Activated CD8-positive, alpha-beta memory T cell treated with anti-CD3 and anti-CD28 coated beads for 36 hours (primary cell): ENCODE results near the gene NCAPD2. TPM values are rescaled to one million over a fixed set of nuclear protein-coding genes. Genes with fewer than 3 reads are reported as not detected.

Source experiments
- CTCF ChIA-PET: fragments of 350-600 bp; sonication (Branson Sonifier 250); formaldehyde crosslinking; loops from one replicate; lab custom pipeline; 2021; ENCODE audit warnings: antibody characterized with exemption; lab: Charles Lee
- POLR2A ChIA-PET: fragments of 350-600 bp; sonication (Branson Sonifier 250); formaldehyde crosslinking; loops from one replicate; lab custom pipeline; 2021; ENCODE audit warnings: antibody characterized with exemption; lab: Charles Lee
- total RNA-seq, 2 experiments: library from RNA; stranded (reverse); gene quantifications; one replicate each; pipeline ENCODE4 v1.2.3, GENCODE V29; 2021

Gene NCAPD2
- total RNA-seq, 2 experiments from 2014 or later: 120 to 121 TPM

GRCh38 chr12:6535960-6536847 lies 42.3 kb downstream of the NCAPD2 start:
- POLR2A ChIA-PET: interaction anchor here (0.5 to 2.6 kb wide), 21 partner anchors 10 to 337 kb away, joined by 3 to 25 read pairs (median 5); partner anchors contain the start of genes CD27, MRPL51, NOP2 and SPSB2
- CTCF ChIA-PET: interaction anchor here (1.0 to 2.3 kb wide), 5 partner anchors 15 to 113 kb away, joined by 3 to 11 read pairs (median 7); no protein-coding TSS in a partner anchor

GRCh38 chr12:6536894-6537579 lies 43.1 kb downstream of the NCAPD2 start:
- ChIA-PET CTCF (interaction anchor here (0.7 to 4.5 kb wide), 14 partner anchors 17 to 173 kb away, joined by 3 to 23 read pairs (median 4); no protein-coding TSS in a partner anchor), POLR2A (interaction anchor here (0.8 to 2.0 kb wide), 10 partner anchors 14 to 336 kb away, joined by 3 to 7 read pairs (median 4); partner anchors contain the start of genes MRPL51, SPSB2, USP5 and VAMP1)

- ChIA-PET POLR2A (interaction anchor here (0.9 to 1.7 kb wide), 8 partner anchors 13 to 115 kb away, joined by 3 to 5 read pairs (median 4); partner anchors contain the start of genes MRPL51 and TAPBPL), CTCF (interaction anchor here (0.7 to 4.5 kb wide), 18 partner anchors 16 to 174 kb away, joined by 3 to 23 read pairs (median 4); no protein-coding TSS in a partner anchor)
Observed at GRCh38 chr12:6537580-6538419, 43.9 kb downstream of the NCAPD2 start.

DNA sequence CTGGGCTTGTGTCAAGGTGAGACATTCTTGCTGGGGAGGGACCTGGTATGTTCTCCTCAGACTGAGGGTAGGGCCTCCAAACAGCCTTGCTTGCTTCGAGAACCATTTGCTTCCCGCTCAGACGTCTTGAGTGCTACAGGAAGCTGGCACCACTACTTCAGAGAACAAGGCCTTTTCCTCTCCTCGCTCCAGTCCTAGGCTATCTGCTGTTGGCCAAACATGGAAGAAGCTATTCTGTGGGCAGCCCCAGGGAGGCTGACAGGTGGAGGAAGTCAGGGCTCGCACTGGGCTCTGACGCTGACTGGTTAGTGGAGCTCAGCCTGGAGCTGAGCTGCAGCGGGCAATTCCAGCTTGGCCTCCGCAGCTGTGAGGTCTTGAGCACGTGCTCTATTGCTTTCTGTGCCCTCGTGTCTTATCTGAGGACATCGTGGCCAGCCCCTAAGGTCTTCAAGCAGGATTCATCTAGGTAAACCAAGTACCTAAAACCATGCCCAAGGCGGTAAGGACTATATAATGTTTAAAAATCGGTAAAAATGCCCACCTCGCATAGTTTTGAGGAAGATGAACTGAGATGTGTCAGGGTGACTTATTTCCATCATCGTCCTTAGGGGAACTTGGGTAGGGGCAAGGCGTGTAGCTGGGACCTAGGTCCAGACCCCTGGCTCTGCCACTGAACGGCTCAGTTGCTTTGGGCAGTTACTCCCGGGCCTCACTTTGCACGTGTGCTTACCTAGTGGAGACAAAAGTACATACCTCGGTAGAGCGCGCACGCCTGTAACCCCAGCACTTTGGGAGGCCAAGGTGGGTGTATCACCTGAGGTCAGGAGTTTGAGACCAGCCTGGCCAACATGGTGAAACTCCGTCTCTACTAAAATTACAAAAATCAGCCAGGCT lies 44.8 kb downstream of the NCAPD2 start:
- POLR2A ChIA-PET: interaction anchor here (0.9 to 1.7 kb wide), 9 partner anchors 11 to 186 kb away, joined by 3 to 5 read pairs (median 3); partner anchors contain the start of genes MRPL51 and TAPBPL
- CTCF ChIA-PET: interaction anchor here (0.7 to 4.5 kb wide), 17 partner anchors 13 to 115 kb away, joined by 3 to 23 read pairs (median 4); no protein-coding TSS in a partner anchor

- POLR2A ChIA-PET: interaction anchor here (0.9 to 1.2 kb wide), 5 partner anchors 11 to 185 kb away, joined by 3 to 4 read pairs (median 3); partner anchors contain the start of gene TAPBPL
- CTCF ChIA-PET: interaction anchor here (1.2 to 4.5 kb wide), 7 partner anchors 11 to 115 kb away, joined by 3 to 23 read pairs (median 5); no protein-coding TSS in a partner anchor
Observed at GRCh38 chr12:6539314-6539682, 45.4 kb downstream of the NCAPD2 start.

DNA sequence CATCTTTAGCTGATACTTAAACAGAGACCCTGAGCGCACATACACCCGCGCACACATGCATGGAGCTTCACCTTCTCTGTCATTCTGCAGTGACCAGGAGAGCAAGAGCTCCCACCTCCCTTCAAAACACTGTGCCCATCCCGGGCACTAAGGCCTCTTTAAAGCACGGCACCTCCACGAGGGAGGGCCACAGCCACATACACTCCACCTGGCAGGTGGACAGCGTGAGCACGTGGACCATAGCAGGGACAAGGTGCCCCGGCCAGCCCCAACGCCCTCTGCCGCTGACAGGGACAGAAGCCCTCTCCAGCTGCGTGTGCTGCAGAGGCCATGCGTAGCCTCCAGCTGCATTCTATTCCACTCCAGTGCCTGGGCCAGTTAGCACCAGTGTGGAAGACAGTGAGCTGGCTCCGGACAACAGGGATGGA lies 45.8 kb downstream of the NCAPD2 start:
- ChIA-PET POLR2A (interaction anchor here (0.9 to 1.3 kb wide), 5 partner anchors 10 to 77 kb away, joined by 3 to 13 read pairs (median 3); no protein-coding TSS in a partner anchor), CTCF (interaction anchor here (1.2 to 4.5 kb wide), 8 partner anchors 11 to 116 kb away, joined by 3 to 23 read pairs (median 4); no protein-coding TSS in a partner anchor)

DNA sequence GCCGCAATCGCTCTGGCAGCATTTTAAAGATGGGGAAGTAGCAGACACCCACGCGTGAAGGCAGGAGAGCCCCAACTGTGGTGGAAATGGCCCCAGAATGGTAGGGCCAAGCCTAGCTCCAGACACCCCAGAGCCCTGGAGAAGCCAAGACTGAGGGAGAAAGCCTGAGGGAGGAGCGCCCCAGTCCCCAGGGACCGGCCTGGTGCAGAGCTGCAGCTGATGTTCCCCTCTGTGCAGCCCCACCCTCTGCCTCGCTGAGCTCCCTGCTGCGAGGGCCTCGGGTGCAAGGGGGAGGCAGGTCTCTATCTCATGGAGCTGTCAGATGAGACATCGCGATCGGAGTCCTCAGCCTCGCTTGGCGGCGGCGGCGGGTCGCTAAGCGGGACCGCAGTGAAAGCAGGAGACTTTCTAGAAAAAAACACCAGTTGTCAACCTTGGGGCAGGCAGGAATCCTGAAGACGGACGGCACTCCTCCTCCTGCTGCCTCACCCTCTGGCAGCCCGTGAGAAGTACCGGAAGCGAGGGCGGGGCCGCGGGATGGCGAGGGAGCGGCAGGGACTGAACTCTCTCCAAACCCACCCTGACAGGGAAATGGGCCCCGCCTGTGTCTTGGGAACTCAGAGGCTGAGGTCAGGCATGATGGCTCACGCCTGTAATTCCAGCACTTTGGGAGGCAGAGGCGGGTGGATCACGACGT lies 46.4 kb downstream of the NCAPD2 start:
- CTCF ChIA-PET: interaction anchor here (1.2 to 4.5 kb wide), 6 partner anchors 12 to 116 kb away, joined by 3 to 23 read pairs (median 4); no protein-coding TSS in a partner anchor
- POLR2A ChIA-PET: interaction anchor here (1.0 to 1.3 kb wide), 3 partner anchors 17 to 78 kb away, joined by 3 to 13 read pairs (median 3); no protein-coding TSS in a partner anchor

DNA sequence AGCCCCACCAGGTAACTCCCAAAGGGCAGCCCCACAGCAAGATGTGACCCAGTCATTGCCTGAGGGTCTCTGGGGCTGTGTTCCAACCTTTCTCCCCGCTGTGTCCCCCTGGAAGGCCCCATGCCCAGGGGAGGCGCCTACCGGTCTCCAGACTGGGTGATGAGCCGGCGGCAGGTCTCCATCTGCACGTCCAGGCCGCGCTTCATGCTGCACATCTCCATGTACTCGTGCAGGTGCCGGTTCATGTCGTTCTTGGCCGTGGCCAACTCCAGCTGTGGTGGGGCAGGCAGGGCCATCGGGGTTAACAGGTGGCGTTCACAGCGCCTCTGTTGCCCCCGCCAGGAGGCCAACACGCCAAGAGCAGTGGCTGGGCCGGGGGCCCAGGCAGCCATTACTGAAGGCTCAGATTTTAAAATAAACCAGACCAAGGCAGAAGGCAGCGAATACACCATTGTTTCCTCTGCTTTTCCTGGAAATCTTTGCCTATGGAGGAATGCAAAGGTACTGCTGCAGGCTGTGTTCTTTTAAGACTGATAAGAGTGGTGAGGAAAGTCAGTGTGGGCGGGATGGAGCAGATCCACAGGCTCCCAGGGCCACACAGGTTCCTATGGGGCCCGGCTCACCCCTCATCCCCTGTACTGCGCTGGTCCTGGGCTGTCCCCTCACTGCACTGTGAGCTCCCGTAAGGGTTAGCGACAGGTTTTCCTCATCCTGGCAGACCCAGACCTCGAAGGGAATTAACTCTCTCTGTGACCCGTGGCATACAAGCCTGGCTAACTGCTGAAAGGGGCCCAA lies 47.7 kb downstream of the NCAPD2 start:
- POLR2A ChIA-PET: interaction anchor here (0.6 kb wide), 1 partner anchor 116 kb away, joined by 4 read pairs; no protein-coding TSS in a partner anchor
- CTCF ChIA-PET: interaction anchor here (2.0 to 4.5 kb wide), 2 partner anchors 13 to 16 kb away, joined by 6 to 23 read pairs; no protein-coding TSS in a partner anchor

DNA sequence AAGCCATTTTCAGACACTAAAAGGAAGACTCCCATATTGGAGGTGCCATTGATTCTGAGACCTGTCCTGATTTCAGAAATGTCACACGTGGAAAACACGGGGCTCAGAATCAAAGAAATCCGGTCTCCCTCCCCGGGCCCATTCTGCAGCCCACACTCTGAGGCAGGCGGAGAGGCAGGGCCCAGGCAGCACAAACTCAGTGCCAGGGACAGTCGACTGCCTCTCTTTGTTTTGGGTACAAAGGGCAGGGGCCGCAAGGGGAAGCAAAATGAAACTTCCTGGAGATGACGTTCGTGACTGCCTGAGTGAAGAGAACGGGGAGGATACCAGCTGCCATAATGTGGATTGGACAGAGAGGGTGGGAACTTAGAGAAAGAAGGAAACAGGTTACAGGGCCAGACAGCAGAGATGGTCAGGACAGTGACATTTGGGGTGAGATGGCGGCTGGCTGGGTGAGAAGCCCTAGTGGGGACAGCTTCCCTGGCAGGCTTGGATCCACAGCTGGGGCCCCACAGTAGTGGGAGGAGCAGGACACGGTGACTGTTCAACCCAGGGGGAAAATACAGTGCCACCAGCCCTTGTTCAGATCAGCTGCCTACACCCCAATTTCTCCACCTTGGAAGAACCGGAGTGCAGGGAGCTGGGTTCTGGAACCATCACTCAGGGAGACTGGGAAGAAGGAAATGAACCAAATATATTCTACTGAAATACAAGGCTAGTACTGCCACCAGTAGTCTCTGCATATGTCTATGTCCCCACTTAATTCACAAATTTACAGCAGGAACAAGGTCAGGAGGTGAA lies 48.5 kb downstream of the NCAPD2 start:
- CTCF ChIA-PET: interaction anchor here (2.0 kb wide), 1 partner anchor 16 kb away, joined by 6 read pairs; no protein-coding TSS in a partner anchor
- POLR2A ChIA-PET: interaction anchor here (0.5 to 1.5 kb wide), 2 partner anchors 10 to 22 kb away, joined by 3 to 8 read pairs; no protein-coding TSS in a partner anchor

- POLR2A ChIA-PET: interaction anchor here (0.8 kb wide), 1 partner anchor 10 kb away, joined by 3 read pairs; no protein-coding TSS in a partner anchor
Observed at GRCh38 chr12:6546016-6546415, 52.1 kb downstream of the NCAPD2 start.

GRCh38 chr12:6547566-6547965 lies 53.7 kb downstream of the NCAPD2 start:
- POLR2A ChIA-PET: no interaction called here
- CTCF ChIA-PET: interaction anchor here (1.3 kb wide), 1 partner anchor 20 kb away, joined by 4 read pairs; the partner anchor contains the start of gene NOP2

More at GRCh38 chr12:6546016-6546415, 52.1 kb downstream of the NCAPD2 start:
- CTCF ChIA-PET: no interaction called here

- ChIA-PET POLR2A (no interaction called here), CTCF (interaction anchor here (1.3 kb wide), 1 partner anchor 20 kb away, joined by 4 read pairs; the partner anchor contains the start of gene NOP2)
Observed at GRCh38 chr12:6547987-6548386, 54.1 kb downstream of the NCAPD2 start.

DNA sequence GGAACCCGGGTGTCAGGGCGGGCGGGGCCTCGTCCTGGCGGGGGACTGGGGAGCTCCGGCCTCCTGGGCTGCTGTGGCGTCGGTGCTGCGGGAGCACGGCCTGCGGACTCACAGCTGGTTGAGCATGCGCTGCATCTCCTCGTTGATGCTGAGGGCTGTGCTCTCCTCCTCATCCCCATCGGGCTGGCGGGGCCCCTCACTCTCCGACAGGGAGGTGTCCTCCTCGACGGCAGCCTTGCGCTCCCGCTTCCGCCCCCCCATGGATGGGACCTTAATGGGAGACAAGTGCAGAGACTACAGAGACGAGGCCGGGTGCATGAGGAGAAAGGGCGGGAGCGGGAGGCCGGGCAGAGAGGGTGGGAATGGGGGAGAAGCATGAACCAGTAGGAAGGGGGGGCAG lies 54.7 kb downstream of the NCAPD2 start:
- POLR2A ChIA-PET: interaction anchor here (0.8 kb wide), 1 partner anchor 13 kb away, joined by 3 read pairs; no protein-coding TSS in a partner anchor
- CTCF ChIA-PET: no interaction called here
